GM12872 (cell line): Measurements from ENCODE around the gene RNFT2.

ENCODE experiments used
- CTCF ChIP-seq: IDR thresholded peaks from 3 replicates; pipeline ENCODE4 v1.5.1; 2011; ENCODE audit warnings: low read depth, mild to moderate bottlenecking, low read length, moderate library complexity; ENCODE audit not compliant: insufficient read depth

Gene RNFT2

DNA sequence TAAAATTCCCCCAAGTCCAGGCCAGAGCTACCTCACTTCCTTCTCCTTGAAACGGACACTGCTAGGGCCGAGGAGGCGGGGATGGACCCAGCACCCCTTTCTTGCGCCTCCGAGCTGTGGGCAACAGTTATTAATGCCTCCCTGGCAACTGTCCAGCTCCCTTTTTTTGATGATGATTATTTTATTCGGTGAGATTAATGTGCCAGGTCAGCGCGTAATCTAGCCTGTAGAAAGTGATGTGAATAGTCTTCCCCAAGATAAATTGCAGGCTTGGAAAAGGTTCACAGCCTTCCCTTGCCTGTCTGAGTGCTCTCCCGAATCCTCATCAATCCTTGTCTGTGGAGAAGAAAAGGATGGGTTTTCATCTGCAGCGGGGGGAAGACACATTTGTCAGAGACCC lies 54.3 kb downstream of the RNFT2 start:
- TF ChIP-seq CTCF = no peak

GRCh38 chr12:116794725-116795124 lies 56.6 kb downstream of the RNFT2 start:
- no peak for TF ChIP-seq CTCF

- TF ChIP-seq CTCF = no peak
Measured at GRCh38 chr12:116797885-116798284, 59.8 kb downstream of the RNFT2 start.

- no peak for TF ChIP-seq CTCF
Measured at GRCh38 chr12:116798719-116799118, 60.6 kb downstream of the RNFT2 start.

DNA sequence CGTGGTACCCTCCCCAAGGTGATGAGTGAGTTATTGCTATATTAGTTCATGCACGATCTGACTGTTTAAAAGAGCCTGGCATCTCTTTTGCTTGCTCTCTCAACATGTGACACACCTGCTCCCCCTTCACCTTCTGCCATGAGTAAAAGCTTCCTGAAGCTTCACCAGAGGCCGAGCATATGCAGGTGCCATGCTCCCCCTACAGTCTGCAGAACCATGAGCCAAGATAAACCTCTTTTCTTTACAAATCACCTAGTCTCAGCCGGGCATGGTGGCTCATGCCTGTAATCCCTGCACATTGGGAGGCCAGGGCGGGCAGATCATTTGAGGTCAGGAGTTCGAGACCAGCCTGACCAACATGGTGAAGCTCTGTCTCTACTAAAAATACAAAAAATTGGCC lies 61.8 kb downstream of the RNFT2 start:
- no peak for TF ChIP-seq CTCF

- no peak for TF ChIP-seq CTCF
Measured at GRCh38 chr12:116800918-116801317, 62.8 kb downstream of the RNFT2 start.

GRCh38 chr12:116802018-116802417 lies 63.9 kb downstream of the RNFT2 start:
- TF ChIP-seq CTCF = no peak
